HCT116 (cell line): ENCODE measurements around the gene PASD1. TPM values are rescaled to one million over a fixed set of nuclear protein-coding genes. Genes with fewer than 3 reads are reported as not detected.

Experiments
- ATAC-seq: fragments of 200-7000 bp; cut with Tn5 transposase; 2 replicates; pipeline ENCODE4 v1.9.1; 2020; ENCODE audit warnings: mild to moderate bottlenecking, moderate library complexity
- BruUV-seq: library from RNA; stranded (reverse); fragments of 400-500 nt; replicated peaks from 2 replicates; lab custom pipeline; 2021; lab: Mats Ljungman, UMichigan
- CTCF ChIA-PET: fragments of 300-600 bp; sonication (Branson Sonifier 250); formaldehyde crosslinking; loops from one replicate; lab custom pipeline; 2021; ENCODE audit warnings: antibody characterized with exemption; lab: Charles Lee
- POLR2A ChIA-PET: fragments of 300-600, 350-600 bp; sonication (Branson Sonifier 250); formaldehyde crosslinking; loops from one replicate; lab custom pipeline; 2021; ENCODE audit warnings: antibody characterized with exemption; lab: Charles Lee
- RAD21 ChIA-PET, 2 experiments: fragments of 300-600 bp; sonication (Branson Sonifier 250); formaldehyde crosslinking; loops; one replicate each; lab custom pipeline; 2023; ENCODE audit warnings: low total read pairs in 2 of 2; ENCODE audit not compliant: uncharacterized antibody in 2 of 2, unreplicated experiment in 2 of 2, low non-redundant PET in 1 of 2; lab: Charles Lee
- DNase-seq: peaks from one replicate; pipeline ENCODE4 v3.0.0-alpha.2; 2010; ENCODE audit warnings: low read depth, low spot score
- H2AFZ ChIP-seq: fragments of 200-600 bp; shearing (Covaris generic), sonication (generic); 2 replicates; pipeline ENCODE4 v1.6.1; 2017; ENCODE audit warnings: low read depth, mixed run types, mixed read lengths, antibody characterized with exemption, low read length; ENCODE audit not compliant: poor library complexity, severe bottlenecking
- H3K27ac ChIP-seq: 2 replicates; pipeline ENCODE4 v1.5.1; 2012; ENCODE audit warnings: low read depth, low read length
- H3K27me3 ChIP-seq: fragments of 200-600 bp; sonication (generic); 2 replicates; pipeline ENCODE4 v1.6.1; 2016; ENCODE audit warnings: mixed run types, low read length, mixed read lengths; ENCODE audit not compliant: insufficient read depth
- H3K36me3 ChIP-seq, 2 experiments: fragments of 200-500 bp in 1 of 2; fragments of 200-600 bp in 1 of 2; sonication (Bioruptor generic) in 1 of 2; sonication (generic) in 1 of 2; 2 replicates each; pipeline versions ENCODE4 v1.5.1 to v1.6.1; 2014 to 2016; ENCODE audit warnings: low read length in 2 of 2, inconsistent platforms in 1 of 2, mixed read lengths in 1 of 2, mixed run types in 1 of 2; ENCODE audit not compliant: insufficient read depth in 2 of 2, control insufficient read depth in 1 of 2
- H3K4me1 ChIP-seq, 2 experiments: fragments of 200-600 bp in 1 of 2; sonication (generic) in 1 of 2; 2 replicates each; pipeline versions ENCODE4 v1.5.1 to v1.6.1; 2012 to 2017; ENCODE audit warnings: low read length in 2 of 2, inconsistent platforms in 1 of 2, mild to moderate bottlenecking in 1 of 2, mixed read lengths in 1 of 2, mixed run types in 1 of 2, moderate library complexity in 1 of 2; ENCODE audit not compliant: insufficient read depth in 2 of 2, control insufficient read depth in 1 of 2
- H3K4me2 ChIP-seq: fragments of 200-600 bp; sonication (generic); 2 replicates; pipeline ENCODE4 v1.6.1; 2017; ENCODE audit warnings: mixed run types, low read length, mixed read lengths
- H3K4me3 ChIP-seq, 2 experiments: fragments of 200-600 bp in 1 of 2; sonication (generic) in 1 of 2; replicated peaks in 1 of 2; 2 replicates each; pipeline ENCODE4 v1.5.1; 2011 to 2016; ENCODE audit warnings: low read length in 2 of 2, control low read depth in 1 of 2, low read depth in 1 of 2, mild to moderate bottlenecking in 1 of 2, mixed read lengths in 1 of 2, mixed run types in 1 of 2
- H3K79me2 ChIP-seq: fragments of 200-600 bp; sonication (generic); 2 replicates; pipeline ENCODE4 v1.6.1; 2017; ENCODE audit warnings: mild to moderate bottlenecking, mixed run types, low read length, moderate library complexity, mixed read lengths; ENCODE audit not compliant: insufficient read depth
- H3K9ac ChIP-seq: fragments of 200-600 bp; sonication (generic); 2 replicates; pipeline ENCODE4 v1.6.1; 2016; ENCODE audit warnings: low read length, mixed read lengths
- H3K9me2 ChIP-seq: fragments of 200-600 bp; sonication (generic), shearing (Covaris generic); 2 replicates; pipeline ENCODE4 v1.6.1; 2017; ENCODE audit warnings: mixed run types, mild to moderate bottlenecking, moderate library complexity; ENCODE audit not compliant: insufficient read depth
- H3K9me3 ChIP-seq, 2 experiments: fragments of 200-500 bp in 1 of 2; fragments of 200-600 bp in 1 of 2; sonication (Bioruptor generic) in 1 of 2; sonication (generic) in 1 of 2; 2 replicates each; pipeline ENCODE4 v1.6.1; 2014 to 2017; ENCODE audit warnings: low read length in 2 of 2, mixed read lengths in 2 of 2, inconsistent platforms in 1 of 2, low read depth in 1 of 2, mild to moderate bottlenecking in 1 of 2, mixed run types in 1 of 2, moderate library complexity in 1 of 2; ENCODE audit not compliant: control insufficient read depth in 1 of 2, insufficient read depth in 1 of 2
- H4K20me1 ChIP-seq: fragments of 200-600 bp; sonication (generic), shearing (Covaris generic); 2 replicates; pipeline ENCODE4 v1.6.1; 2017; ENCODE audit warnings: mixed run types, mild to moderate bottlenecking, moderate library complexity; ENCODE audit not compliant: insufficient read depth
- ATF3 ChIP-seq: IDR thresholded peaks from 2 replicates; pipeline ENCODE4 v1.6.1; 2012
- CBX3 ChIP-seq: IDR thresholded peaks from 2 replicates; pipeline ENCODE4 v1.6.1; 2012; ENCODE audit warnings: low read depth
- CEBPB ChIP-seq: IDR thresholded peaks from 2 replicates; pipeline ENCODE4 v1.6.1; 2012; ENCODE audit warnings: low read depth
- EZH2 ChIP-seq: fragments of 200-600 bp; sonication (generic); IDR thresholded peaks from 2 replicates; pipeline ENCODE4 v1.6.1; 2017; ENCODE audit warnings: antibody characterized with exemption, mixed run types
- FOSL1 ChIP-seq: IDR thresholded peaks from 2 replicates; pipeline ENCODE4 v1.6.1; 2012; ENCODE audit warnings: low read depth
- RAD21 ChIP-seq: IDR thresholded peaks from 2 replicates; pipeline ENCODE4 v1.6.1; 2012; ENCODE audit warnings: low read depth, mild to moderate bottlenecking
- SIN3A ChIP-seq: IDR thresholded peaks from 2 replicates; pipeline ENCODE4 v1.6.1; 2012; ENCODE audit warnings: low read depth
- SP1 ChIP-seq: IDR thresholded peaks from 2 replicates; pipeline ENCODE4 v1.6.1; 2012; ENCODE audit warnings: low read depth
- SRF ChIP-seq: IDR thresholded peaks from 2 replicates; pipeline ENCODE4 v1.6.1; 2012; ENCODE audit warnings: low read depth
- TCF7L2 ChIP-seq: IDR thresholded peaks from 2 replicates; pipeline ENCODE4 v1.7.0; 2011; ENCODE audit warnings: borderline replicate concordance, inconsistent platforms; ENCODE audit not compliant: insufficient read depth, insufficient read length; ENCODE audit errors: extremely low read depth
- YY1 ChIP-seq: IDR thresholded peaks from 2 replicates; pipeline ENCODE4 v1.6.1; 2011; ENCODE audit warnings: low read length, low read depth, moderate library complexity, mild to moderate bottlenecking; ENCODE audit not compliant: insufficient replicate concordance; ENCODE audit errors: extremely low read depth
- ZBTB33 ChIP-seq: IDR thresholded peaks from 2 replicates; pipeline ENCODE4 v1.6.1; 2011; ENCODE audit warnings: mild to moderate bottlenecking, low read length, moderate library complexity; ENCODE audit not compliant: insufficient replicate concordance; ENCODE audit errors: extremely low read depth
- intact Hi-C: fragments of 100-400 bp; cut with micrococcal nuclease; formaldehyde crosslinking; loops from 2 replicates; pipeline ENCODE4 v1.10.0; 2022
- total RNA-seq: library from RNA; stranded (reverse); gene quantifications from one replicate; pipeline ENCODE4 v1.2.1, GENCODE V29; 2021; ENCODE audit not compliant: unreplicated experiment

PASD1 gene
- total RNA-seq, 1 experiment from 2014 or later, result not detected

GRCh38 chrX:151724563-151725337 lies 161.3 kb downstream of the PASD1 start:
- TF ChIP-seq EZH2 (no peak), YY1 (no peak), FOSL1 (no peak), SIN3A (no peak), ATF3 (no peak), SP1 (no peak), ZBTB33 (no peak), CBX3 (no peak), CEBPB (no peak), SRF (no peak), RAD21 (no peak), TCF7L2 (no peak)
- TF ChIP-seq, all 23 proteins: peak for 0
- Histone ChIP-seq H2AFZ (no peak overlapping the region), H3K36me3 (no peaks in the 10 kb centered on the region), H3K9me3 (no peaks in the 10 kb centered on the region), H3K79me2 (no peaks in the 10 kb centered on the region), H3K27me3 (no peaks in the 10 kb centered on the region), H3K27ac (no peak overlapping the region), H4K20me1 (no peaks in the 10 kb centered on the region), H3K4me3 (no peak overlapping the region), H3K9me2 (no peaks in the 10 kb centered on the region), H3K9ac (no peak overlapping the region), H3K4me1 (no peaks in the 10 kb centered on the region), H3K4me2 (no peak overlapping the region)
- intact Hi-C loops, result no loop called here
- RAD21 ChIA-PET, result no interaction called here
- BruUV-seq, result no TSS peak
- POLR2A ChIA-PET, result no interaction called here
- no peak for ATAC-seq
- CTCF ChIA-PET, result no interaction called here
- no peak for DNase-seq
